GM12878 (cell line): ENCODE measurements around the gene DOK1. TPM values are rescaled to one million over a fixed set of nuclear protein-coding genes. Genes with fewer than 3 reads are reported as not detected.

Experiments used
- CBFB ChIP-seq: IDR thresholded peaks from 2 replicates; pipeline ENCODE4 v1.6.1; 2016; ENCODE audit warnings: antibody characterized with exemption, low read depth
- CEBPZ ChIP-seq: fragments of 150-350 bp; IDR thresholded peaks from 2 replicates; pipeline ENCODE4 v1.6.1; 2016; ENCODE audit warnings: low read depth, low read length
- CREM ChIP-seq: IDR thresholded peaks from 2 replicates; pipeline ENCODE4 v1.6.1; 2014; ENCODE audit warnings: antibody characterized with exemption, low read depth
- ETV6 ChIP-seq, 2 experiments: fragments of 450-650 bp in 1 of 2; IDR thresholded peaks in 1 of 2; conservative IDR thresholded peaks in 1 of 2; 2 replicates each; pipeline ENCODE4 v1.6.1; 2014; ENCODE audit warnings: antibody characterized with exemption in 1 of 2, borderline replicate concordance in 1 of 2, low read depth in 1 of 2, mild to moderate bottlenecking in 1 of 2, moderate library complexity in 1 of 2
- IKZF1 ChIP-seq: fragments of 450-650 bp; conservative IDR thresholded peaks from 2 replicates; pipeline ENCODE4 v1.6.1; 2017; ENCODE audit warnings: antibody characterized with exemption, mild to moderate bottlenecking
- JUNB ChIP-seq: IDR thresholded peaks from 2 replicates; pipeline ENCODE4 v1.6.1; 2016; ENCODE audit warnings: antibody characterized with exemption, mild to moderate bottlenecking
- KLF5 ChIP-seq: fragments of 450-650 bp; IDR thresholded peaks from 2 replicates; pipeline ENCODE4 v1.6.1; 2014; ENCODE audit warnings: mild to moderate bottlenecking; ENCODE audit not compliant: partially characterized antibody
- LARP7 ChIP-seq: fragments of 450-650 bp; IDR thresholded peaks from 2 replicates; pipeline ENCODE4 v1.6.1; 2017; ENCODE audit warnings: mild to moderate bottlenecking
- NKRF ChIP-seq: fragments of 450-650 bp; conservative IDR thresholded peaks from 2 replicates; pipeline ENCODE4 v1.6.1; 2017; ENCODE audit warnings: mild to moderate bottlenecking, moderate library complexity
- PML ChIP-seq: IDR thresholded peaks from 2 replicates; pipeline ENCODE4 v1.6.1; 2012; ENCODE audit warnings: low read length, inconsistent platforms
- POLR2A ChIP-seq: IDR thresholded peaks from 2 replicates; pipeline ENCODE4 v1.6.1; 2011; ENCODE audit warnings: low read depth, mild to moderate bottlenecking, low read length
- POU2F2 ChIP-seq: IDR thresholded peaks from 3 replicates; pipeline ENCODE4 v1.6.1; 2011; ENCODE audit warnings: low read depth, mild to moderate bottlenecking, low read length, borderline replicate concordance
- RELB ChIP-seq: fragments of 450-650 bp; IDR thresholded peaks from 2 replicates; pipeline ENCODE4 v1.6.1; 2017; ENCODE audit warnings: low read depth, mild to moderate bottlenecking, moderate library complexity
- SMAD1 ChIP-seq: fragments of 450-650 bp; IDR thresholded peaks from 2 replicates; pipeline ENCODE4 v1.6.1; 2018; ENCODE audit warnings: mild to moderate bottlenecking, low read depth; ENCODE audit not compliant: partially characterized antibody
- SMAD5 ChIP-seq: IDR thresholded peaks from 2 replicates; pipeline ENCODE4 v1.6.1; 2016; ENCODE audit warnings: antibody characterized with exemption, low read depth
- SREBF1 ChIP-seq: IDR thresholded peaks from 2 replicates; pipeline ENCODE4 v1.6.1; 2012; ENCODE audit warnings: mild to moderate bottlenecking, low read length
- STAT3 ChIP-seq: IDR thresholded peaks from 2 replicates; pipeline ENCODE4 v1.6.1; 2011; ENCODE audit warnings: low read depth, low read length, improper control_type of control experiment
- SUZ12 ChIP-seq: fragments of 200-600 bp; sonication (generic); IDR thresholded peaks from one replicate; pipeline ENCODE4 v1.6.1; 2018; ENCODE audit warnings: antibody characterized with exemption, mild to moderate bottlenecking; ENCODE audit not compliant: unreplicated experiment
- TCF12 ChIP-seq: IDR thresholded peaks from 2 replicates; pipeline ENCODE4 v1.6.1; 2011; ENCODE audit warnings: low read depth, mild to moderate bottlenecking, low read length
- YY1 ChIP-seq: IDR thresholded peaks from 2 replicates; pipeline ENCODE4 v1.6.1; 2011; ENCODE audit warnings: low read depth, mild to moderate bottlenecking, low read length
- ZBED1 ChIP-seq: IDR thresholded peaks from 2 replicates; pipeline ENCODE4 v1.6.1; 2016; ENCODE audit warnings: borderline replicate concordance
- ZNF217 ChIP-seq: fragments of 450-650 bp; IDR thresholded peaks from 2 replicates; pipeline ENCODE4 v1.6.1; 2017; ENCODE audit warnings: antibody characterized with exemption, mild to moderate bottlenecking
- polyA plus RNA-seq, 11 experiments: library from polyadenylated mRNA; depleted of rRNA in 4 of 11; unstranded in 6 of 11; stranded (reverse) in 5 of 11; fragments of >200 nt; fragmentation: Nextera tagmentation in 4 of 11; fragmentation: Illumina TruSeq in 1 of 11; extraction: Ambion mirVana in 4 of 11; extraction: Trizol in 1 of 11; gene quantifications; 1 replicate in 1 of 11; 2 replicates in 10 of 11; pipeline versions ENCODE4 v1.2.1 to v1.2.3, GENCODE V29; 2011 to 2016; ENCODE audit warnings: inconsistent platforms in 2 of 11, missing spikeins in 2 of 11, low read depth in 1 of 11
- total RNA-seq, 4 experiments: library from RNA; depleted of rRNA in 3 of 4; stranded (reverse); fragments of >200 nt in 3 of 4; fragmentation: Illumina TruSeq in 1 of 4; extraction: Trizol in 1 of 4; gene quantifications; 2 replicates each; pipeline versions ENCODE4 v1.2.1 to v1.2.3, GENCODE V29; 2013 to 2021

The DOK1 gene
- total and polyA plus RNA-seq, 10 of the 15 experiments (the other 5 are each of a cell fraction or from before 2014, with no cell fraction given) = 1.4 to 104 (median 59.7) TPM

GRCh38 chr2:74551942-74552913 lies 2.3 kb upstream of the DOK1 start (continued):
- TF ChIP-seq TCF12 (peak; percentile 84), SUZ12 (no peak), IKZF1 (peak; percentile 55), PML (no peak), ZNF217 (peak; percentile 38; the same call in 1 of the 2 replicates), POU2F2 (0 out of 3 replicates have a peak, but pooled peaks have one; percentile 9), JUNB (peak; percentile 60; the same call in 1 of the 2 replicates), CBFB (0 out of 2 replicates have a peak, but pooled peaks have one; percentile 19), STAT3 (no peak), LARP7 (0 out of 2 replicates have a peak, but pooled peaks have one; percentile 46), CEBPZ (no peak), NKRF (0 out of 2 replicates have a peak, but pooled peaks have one; percentile 38), CREM (peak; percentile 57; the same call in 1 of the 2 replicates), ZBED1 (no peak), ETV6 (conservative IDR thresholded peaks at IDR 0.05 in 1 of 2, IDR thresholded peaks at IDR 0.05 in 1 of 2; ENCODE audit: borderline replicate concordance in 1 of 2, low read depth in 1 of 2) (0 out of 4 replicates have a peak, but pooled peaks of 1 of the 2 experiments have one; percentile 53), KLF5 (no peak), YY1 (0 out of 2 replicates have a peak, but pooled peaks have one; percentile 2), POLR2A (peak; percentile 28; the same call in 1 of the 2 replicates), SMAD1 (no peak), SREBF1 (no peak), SMAD5 (peak; percentile 39; the same call in 1 of the 2 replicates), RELB (0 out of 2 replicates have a peak, but pooled peaks have one; percentile 33)
